GM18511 (cell line): Measurements from ENCODE around the gene TEX2.

Experiments used
- ATAC-seq: cut with Tn5 transposase; IDR thresholded peaks from one replicate; pipeline ENCODE4 v1.9.1; 2021; ENCODE audit warnings: mild to moderate bottlenecking, moderate library complexity; ENCODE audit not compliant: unreplicated experiment

TEX2 gene

DNA sequence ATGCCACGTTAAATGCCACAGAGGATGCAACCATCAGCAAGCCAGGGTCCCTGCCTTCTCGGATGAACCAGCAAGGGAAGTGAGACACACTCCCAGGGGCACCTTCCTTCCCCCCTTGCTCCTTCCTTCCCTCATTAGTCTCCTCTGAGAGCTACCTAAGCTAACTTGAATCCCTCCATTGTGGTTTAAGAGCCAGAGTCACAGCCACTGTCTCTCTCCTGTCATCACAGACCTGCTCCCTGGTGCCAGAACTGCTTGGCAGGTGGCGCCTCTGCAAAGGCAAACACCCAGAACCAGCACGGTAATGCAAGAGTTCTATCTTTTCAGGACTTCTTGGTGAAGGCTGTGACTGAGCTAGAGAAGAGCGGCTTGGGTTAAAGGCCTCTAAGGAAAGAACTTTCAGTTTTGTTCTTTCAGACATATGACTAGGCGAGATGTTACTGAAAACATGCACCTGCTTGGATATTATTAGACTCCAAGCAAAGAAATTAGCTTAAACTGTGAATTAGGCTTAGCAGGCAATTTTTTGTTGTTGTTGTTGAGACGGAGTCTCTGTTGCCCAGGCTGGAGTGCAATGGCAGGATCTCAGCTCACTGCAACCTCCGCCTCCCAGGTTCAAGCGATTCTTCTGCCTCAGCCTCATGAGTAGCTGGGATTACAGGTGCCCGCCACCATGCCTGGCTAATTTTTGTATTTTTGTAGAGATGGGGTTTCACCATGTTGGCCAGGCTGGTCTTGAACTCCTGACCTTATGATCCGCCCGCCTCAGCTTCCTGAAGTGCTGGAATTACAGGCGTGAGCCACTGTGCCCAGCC, 141.9 kb downstream of the TEX2 start:
- peak; percentile 88 for ATAC-seq

- ATAC-seq: peak; percentile 15
Measured at GRCh38 chr17:64120159-64120810, 142.8 kb downstream of the TEX2 start.

DNA sequence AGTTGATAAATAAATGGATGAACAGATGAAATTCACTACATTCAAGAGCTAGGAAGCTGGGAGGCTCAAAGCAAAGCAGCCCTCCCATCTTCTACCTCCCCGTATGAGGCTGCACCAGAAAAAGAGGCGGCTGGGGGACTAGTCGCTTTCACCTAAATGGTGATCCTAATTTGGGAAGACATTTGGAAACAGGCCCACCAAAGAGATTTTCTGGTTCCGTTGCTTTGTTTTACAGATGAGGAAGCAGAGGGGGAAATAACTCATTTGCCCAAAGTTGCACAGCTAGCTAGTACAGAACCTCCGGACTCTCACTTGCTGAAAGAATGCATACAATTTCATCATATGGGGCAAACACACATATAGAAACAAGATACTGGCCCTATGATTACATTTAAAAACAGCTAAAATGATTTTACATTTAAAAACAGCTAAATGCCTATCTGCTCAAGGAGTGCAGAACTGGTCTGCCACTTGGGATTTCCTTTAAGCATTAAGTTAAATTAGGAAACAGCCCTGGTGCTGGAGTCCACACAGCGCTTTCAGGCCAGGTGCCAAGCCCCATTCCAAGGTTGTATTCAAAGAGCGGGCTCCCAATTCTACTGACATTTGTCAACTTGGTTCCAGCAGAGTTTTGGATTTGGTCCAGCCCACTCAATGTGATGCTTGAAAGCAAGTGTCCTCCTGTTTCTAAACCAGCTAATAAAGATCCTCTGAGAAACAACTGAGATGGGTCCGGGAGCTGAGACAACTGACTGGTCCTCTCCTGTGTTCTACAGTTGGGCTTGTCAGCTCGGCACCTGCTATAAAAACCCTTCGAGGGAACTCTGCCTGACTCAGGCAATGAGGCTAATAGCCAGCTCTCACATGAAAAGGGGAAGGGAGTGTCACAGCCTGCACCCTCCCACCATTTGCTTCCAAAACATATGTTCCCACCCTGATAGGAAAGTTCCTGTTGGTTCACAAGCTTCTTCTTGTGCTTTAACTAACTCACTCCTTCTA, 144.8 kb downstream of the TEX2 start:
- ATAC-seq: no peak

GRCh38 chr17:64115822-64116534, 147.1 kb downstream of the TEX2 start:
- ATAC-seq: no peak

DNA sequence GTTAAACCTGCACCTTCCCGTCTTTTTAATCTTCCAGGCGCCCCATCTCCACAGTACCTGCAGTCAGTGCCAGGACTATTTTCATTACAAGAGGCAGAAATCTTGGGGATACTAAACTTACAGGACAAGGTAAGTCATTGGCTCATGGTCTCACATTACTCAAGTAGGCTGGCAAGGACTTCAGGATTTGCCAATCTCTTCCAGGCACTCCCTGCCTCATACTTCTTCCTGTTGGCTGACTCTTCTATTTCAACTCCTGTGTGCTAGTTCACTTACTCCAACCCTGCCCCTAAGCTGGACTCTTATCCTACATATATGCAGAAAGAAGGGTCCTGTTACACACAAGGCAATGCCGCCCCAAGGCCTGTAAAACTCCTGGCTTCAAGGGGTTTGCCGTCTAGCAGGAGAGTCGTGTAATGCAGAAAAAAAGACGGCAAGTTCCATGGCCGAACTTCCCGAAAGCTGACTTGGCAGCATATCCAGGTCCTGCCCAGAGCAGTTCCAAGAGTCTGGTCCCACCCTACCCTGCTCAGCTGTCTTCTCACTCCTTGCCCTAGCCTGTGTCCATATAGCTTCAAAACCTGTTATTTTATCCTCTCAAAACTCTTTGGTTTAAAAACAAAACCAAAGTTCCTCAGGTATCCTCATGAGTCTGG, 147.9 kb downstream of the TEX2 start:
- no peak for ATAC-seq

DNA sequence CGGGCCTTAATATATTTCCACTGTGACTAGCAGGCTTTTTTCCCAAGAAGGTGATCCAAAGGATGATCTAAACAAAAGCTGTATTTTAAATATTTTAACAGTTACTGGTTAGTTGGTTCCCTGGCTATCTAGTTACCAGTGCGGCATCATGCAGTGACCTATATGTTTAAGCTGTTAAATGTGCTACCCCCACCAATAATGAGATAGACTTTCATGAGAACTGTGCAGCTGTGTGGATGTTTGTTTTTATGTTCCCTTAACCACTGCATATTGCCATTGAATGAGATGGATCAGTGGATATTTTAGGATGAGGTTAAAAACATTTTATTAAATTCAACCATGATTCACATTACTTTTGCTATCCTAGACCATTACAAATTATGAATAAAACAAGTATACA, 150.1 kb downstream of the TEX2 start:
- no peak for ATAC-seq

DNA sequence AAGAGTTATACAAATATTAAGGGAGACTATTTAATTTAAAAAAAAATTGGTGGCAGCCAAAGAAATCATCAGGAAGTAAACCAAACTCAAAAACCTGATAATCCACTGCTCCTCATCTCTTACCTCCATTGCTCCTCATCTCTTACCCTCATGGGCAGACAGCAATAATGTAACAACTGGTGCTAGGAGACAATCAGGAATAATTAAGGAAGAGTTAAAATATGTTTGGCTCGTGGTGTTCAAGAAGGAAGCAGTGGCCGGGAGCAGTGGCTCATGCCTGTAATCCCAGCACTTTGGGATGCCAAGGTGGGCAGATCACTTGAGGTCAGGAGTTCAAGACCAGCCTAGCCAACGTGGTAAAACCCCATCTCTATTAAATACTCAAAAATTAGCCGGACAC, 151.2 kb downstream of the TEX2 start:
- ATAC-seq: no peak

DNA sequence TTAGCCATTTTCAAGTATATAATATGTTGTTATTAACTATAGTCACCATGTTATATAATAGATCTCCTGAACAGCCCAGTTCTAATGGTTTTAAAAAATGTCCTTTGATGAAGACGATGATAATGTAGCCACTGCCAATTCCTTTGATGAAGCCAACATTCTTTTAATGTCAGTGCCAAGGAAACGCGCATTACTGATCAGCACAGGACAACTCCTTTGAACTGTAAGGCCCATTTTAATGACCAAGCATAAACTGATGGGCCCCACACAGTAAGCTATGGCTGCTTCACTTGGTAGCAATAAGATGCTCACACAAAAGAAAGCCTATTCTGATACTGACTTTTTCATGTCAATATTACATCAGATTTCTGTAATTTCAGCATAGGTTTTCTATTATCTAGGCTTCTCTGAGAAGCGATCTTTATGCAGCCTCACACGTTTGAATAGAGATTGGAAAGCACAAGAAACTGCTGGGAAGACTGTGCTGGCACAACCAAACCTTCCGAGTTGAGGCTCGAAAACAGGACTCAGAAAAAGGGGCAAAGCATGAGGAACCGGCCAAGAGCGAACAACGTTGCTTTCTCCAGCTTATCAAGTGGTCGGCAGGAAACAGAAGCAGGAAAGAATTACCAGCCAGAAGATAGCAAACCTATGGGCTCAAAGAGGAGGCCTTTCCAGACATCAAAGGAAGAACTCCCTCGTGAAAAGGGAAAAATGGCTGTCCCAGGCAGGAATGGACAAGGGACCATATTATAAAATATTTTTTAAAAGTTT, 152.5 kb downstream of the TEX2 start:
- no peak for ATAC-seq

- ATAC-seq: no peak
Measured at GRCh38 chr17:64109400-64109799, 153.7 kb downstream of the TEX2 start.

DNA sequence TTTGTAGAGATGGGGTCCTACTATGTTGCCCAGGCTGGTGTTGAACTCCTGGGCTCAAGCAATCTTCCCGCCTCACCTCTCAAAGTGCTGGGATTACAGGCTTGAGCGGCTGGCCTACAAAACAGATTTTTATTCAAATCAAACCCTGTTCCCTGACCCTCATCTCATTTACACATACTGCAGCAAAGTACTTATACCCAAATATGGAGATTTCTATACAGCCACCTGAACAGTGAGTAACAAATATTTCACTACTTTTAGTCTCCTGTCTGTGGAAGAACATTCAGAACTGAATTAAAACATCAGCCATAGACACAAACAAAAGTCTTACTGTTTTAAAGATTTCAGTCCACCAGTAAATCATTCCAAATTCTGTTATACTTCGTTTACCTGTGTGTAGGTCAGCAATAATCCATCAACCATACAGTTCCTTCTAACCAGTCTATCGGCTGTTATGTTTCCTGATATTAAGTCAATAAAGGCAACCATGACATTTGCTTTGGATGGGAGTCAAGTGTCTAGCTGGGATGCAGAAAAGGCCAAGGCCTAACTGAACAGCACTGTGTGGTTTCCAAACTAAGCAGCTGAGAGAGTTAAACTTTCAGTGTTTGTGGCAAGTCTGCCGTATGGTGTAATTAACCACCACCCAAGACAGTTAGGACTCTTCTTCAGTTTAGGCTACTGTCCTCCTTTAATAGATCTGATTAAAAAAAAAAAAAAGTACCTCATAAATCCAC, 155.4 kb downstream of the TEX2 start:
- ATAC-seq: no peak

DNA sequence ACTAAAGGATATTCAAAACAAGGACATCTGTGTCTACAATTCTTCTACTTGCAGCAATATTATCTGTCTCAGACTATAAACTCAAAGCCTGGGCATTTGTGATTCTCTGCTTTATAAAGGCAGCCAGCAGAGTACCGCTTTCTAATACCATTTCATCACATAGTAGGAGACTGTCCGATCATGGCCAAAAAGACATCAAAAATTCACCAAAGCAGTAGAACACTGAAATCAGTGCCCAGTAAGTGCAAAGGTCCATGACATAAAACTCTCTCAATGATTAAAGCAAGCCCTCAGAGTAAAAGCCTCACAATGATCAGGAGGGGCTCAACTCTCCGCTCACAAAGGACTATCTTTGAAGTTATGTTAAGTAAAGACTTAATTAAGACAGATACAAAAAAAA, 156.1 kb downstream of the TEX2 start:
- no peak for ATAC-seq

DNA sequence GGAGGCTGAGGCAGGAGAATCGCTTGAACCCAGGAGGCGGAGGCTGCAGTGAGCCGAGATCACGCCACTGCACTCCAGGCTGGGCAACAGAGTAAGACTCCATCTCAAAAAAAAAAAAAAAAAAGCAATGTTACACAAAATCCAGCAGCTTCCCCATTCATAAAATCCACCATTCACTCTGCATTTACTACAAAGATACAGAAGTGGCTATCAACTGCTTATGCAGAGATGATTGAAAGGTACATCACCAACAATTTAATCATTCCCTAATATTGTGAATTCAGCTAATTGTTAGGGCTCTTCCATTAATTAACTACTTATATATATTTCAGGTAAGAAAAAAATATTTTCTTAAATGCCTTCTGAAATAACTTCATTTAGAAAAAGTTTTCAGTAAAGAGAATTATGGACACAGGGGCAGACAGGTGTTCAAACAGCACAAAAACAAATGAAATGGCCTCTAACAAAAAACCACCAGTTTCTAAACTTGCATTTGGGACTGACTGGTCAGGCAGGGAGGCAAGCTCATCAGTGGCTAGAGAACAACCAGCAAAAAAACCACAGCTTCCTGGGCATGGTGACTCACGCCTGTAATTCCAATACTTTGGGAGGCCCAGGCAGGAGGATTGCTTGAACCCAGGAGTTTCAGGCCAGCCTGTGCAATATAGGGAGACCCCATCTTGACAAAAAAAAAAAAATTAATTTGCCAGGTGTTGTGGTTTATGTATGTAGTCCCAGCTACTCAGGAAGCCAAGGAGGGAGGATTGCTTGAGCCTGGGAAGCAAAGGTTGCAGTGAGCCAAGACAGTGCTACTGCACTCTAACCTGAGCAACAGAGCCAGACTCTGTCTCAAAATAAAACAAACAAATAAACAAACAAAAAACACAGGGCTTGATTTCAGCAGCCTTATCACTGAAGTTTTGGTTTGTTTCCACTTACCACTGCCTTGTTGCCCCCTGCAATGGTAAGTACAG, 159.4 kb downstream of the TEX2 start:
- ATAC-seq: peak; percentile 55

DNA sequence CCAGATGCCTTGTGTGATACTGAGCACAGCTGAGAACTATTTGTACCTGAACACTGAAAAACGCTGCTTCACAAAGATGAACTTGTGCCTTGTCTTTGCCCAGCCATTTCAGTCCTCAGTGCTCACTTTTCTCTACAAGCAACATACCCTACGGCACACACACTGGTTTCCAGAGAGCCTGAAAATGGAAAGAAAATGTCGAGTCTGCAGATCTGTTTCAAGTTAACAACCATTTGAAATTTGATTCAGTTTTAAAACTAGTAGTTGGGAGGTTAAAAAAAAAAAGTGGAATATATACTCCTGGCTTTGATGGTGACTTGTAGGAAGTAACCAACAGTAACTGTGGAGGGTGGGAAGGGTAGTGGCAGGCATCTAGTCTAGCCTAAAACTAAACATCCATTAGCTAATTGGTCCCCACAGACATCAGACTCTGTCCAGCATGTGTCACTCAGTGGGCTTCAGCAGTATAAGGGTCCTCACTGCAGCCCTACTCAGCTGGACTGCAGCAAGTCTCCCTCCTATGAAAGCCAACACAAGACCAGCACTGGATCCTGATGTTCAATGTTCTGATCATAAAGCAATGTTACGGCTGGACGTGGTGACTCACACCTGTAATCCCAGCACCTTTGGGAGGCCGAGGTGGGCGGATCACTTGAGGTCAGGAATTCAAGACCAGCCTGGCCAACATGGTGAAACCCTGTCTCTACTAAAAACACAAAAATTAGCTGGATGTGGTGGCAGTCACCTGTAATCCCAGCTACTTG, 160.3 kb downstream of the TEX2 start:
- ATAC-seq: no peak

GRCh38 chr17:64099543-64099942, 163.5 kb downstream of the TEX2 start:
- ATAC-seq: no peak
